Cardiac muscle cell (in vitro differentiated cells and primary cell): ENCODE results near the gene ANXA3. TPM values are rescaled to one million over a fixed set of nuclear protein-coding genes. Genes with fewer than 3 reads are reported as not detected.
"Not testable (repeated sequence)": the region's sequence is repeated elsewhere in the genome, so short reads cannot be mapped to it uniquely, and the experiment has no call there.

Experiments used
- DNase-seq, 2 donors: peaks; one replicate each; pipeline versions ENCODE4 v3.0.0 to v3.0.0-alpha.2; 2010 to 2017; ENCODE audit warnings: low read depth in 1 of 2, low spot score in 1 of 2
- H3K27ac ChIP-seq: fragments of 200-600 bp; sonication (generic); 2 replicates; pipeline ENCODE4 v1.5.1; 2016
- H3K27me3 ChIP-seq: fragments of 200-600 bp; sonication (generic); 2 replicates; pipeline ENCODE4 v1.6.0; 2016; ENCODE audit warnings: control low read depth
- H3K36me3 ChIP-seq: fragments of 200-600 bp; sonication (generic); 2 replicates; pipeline ENCODE4 v1.5.1; 2016; ENCODE audit warnings: control low read depth
- H3K4me1 ChIP-seq: fragments of 200-600 bp; sonication (generic); 2 replicates; pipeline ENCODE4 v1.8.1; 2017; ENCODE audit warnings: low read depth, mild to moderate bottlenecking, mixed run types
- H3K4me3 ChIP-seq: fragments of 200-600 bp; sonication (generic); 2 replicates; pipeline ENCODE4 v1.5.1; 2016; ENCODE audit warnings: mild to moderate bottlenecking
- H3K9me3 ChIP-seq: fragments of 200-600 bp; sonication (generic); 2 replicates; pipeline ENCODE4 v1.5.1; 2017; ENCODE audit warnings: low read depth, mild to moderate bottlenecking, control low read depth
- CTCF ChIP-seq: IDR thresholded peaks from 2 replicates; pipeline ENCODE4 v1.5.1; 2012; ENCODE audit warnings: low read depth, mild to moderate bottlenecking, low read length
- polyA plus RNA-seq: library from polyadenylated mRNA; unstranded; fragments of >200 nt; fragmentation: Nextera tagmentation; extraction: Ambion mirVana; gene quantifications from 2 replicates; pipeline ENCODE4 v1.2.1, GENCODE V29; 2016
- total RNA-seq: library from RNA; depleted of rRNA; stranded (reverse); fragments of >200 nt; gene quantifications from 2 replicates; pipeline ENCODE4 v1.2.3, GENCODE V29; 2016

The ANXA3 gene
- total and polyA plus RNA-seq, 2 experiments from 2014 or later = 18.7 to 33.3 TPM

- H3K36me3 ChIP-seq = no peaks in the 10 kb centered on the region
- no peak overlapping the region for H3K4me3 ChIP-seq
- DNase-seq = no peak
- H3K4me1 ChIP-seq = no peaks in the 10 kb centered on the region
- no peaks in the 10 kb centered on the region for H3K9me3 ChIP-seq
- no peak overlapping the region for H3K27ac ChIP-seq
- H3K27me3 ChIP-seq = no peaks in the 10 kb centered on the region
- TF ChIP-seq CTCF = no peak
These were observed 39.8 kb downstream of the ANXA3 start for GRCh38 chr4:78591404-78591803.

- Histone ChIP-seq H3K9me3 (no peaks in the 10 kb centered on the region), H3K4me1 (no peaks in the 10 kb centered on the region), H3K36me3 (no peaks in the 10 kb centered on the region), H3K4me3 (no peak overlapping the region), H3K27me3 (no peaks in the 10 kb centered on the region), H3K27ac (no peak overlapping the region)
- TF ChIP-seq CTCF = peak; percentile 16
- DNase-seq = no peak
These were observed 40.7 kb downstream of the ANXA3 start for GRCh38 chr4:78592088-78592783.

GRCh38 chr4:78596111-78596742 lies 44.7 kb downstream of the ANXA3 start:
- H3K27me3 ChIP-seq = no peaks in the 10 kb centered on the region
- H3K27ac ChIP-seq = no peak overlapping the region
- no peak for DNase-seq
- no peak overlapping the region for H3K4me3 ChIP-seq
- peaks cover 8% of the 10 kb centered on the region for H3K4me1 ChIP-seq
- no peak for TF ChIP-seq CTCF
- H3K9me3 ChIP-seq = no peaks in the 10 kb centered on the region
- H3K36me3 ChIP-seq = no peaks in the 10 kb centered on the region

- not testable (repeated sequence) for H3K4me1 ChIP-seq, H3K27ac ChIP-seq, H3K36me3 ChIP-seq, H3K27me3 ChIP-seq, DNase-seq, H3K4me3 ChIP-seq, H3K9me3 ChIP-seq
These were observed 46.9 kb downstream of the ANXA3 start for GRCh38 chr4:78598431-78598830.

- Histone ChIP-seq H3K27ac (no peak overlapping the region), H3K4me1 (peaks cover 8% of the 10 kb centered on the region), H3K9me3 (no peaks in the 10 kb centered on the region), H3K27me3 (no peaks in the 10 kb centered on the region), H3K36me3 (peaks cover 2% of the 10 kb centered on the region), H3K4me3 (no peak overlapping the region)
- DNase-seq = no peak
- TF ChIP-seq CTCF = no peak
These were observed 47.6 kb downstream of the ANXA3 start for GRCh38 chr4:78599147-78599546.

GRCh38 chr4:78599931-78600375 lies 48.4 kb downstream of the ANXA3 start:
- Histone ChIP-seq H3K4me1 (peaks cover 8% of the 10 kb centered on the region), H3K36me3 (peaks cover 2% of the 10 kb centered on the region), H3K9me3 (no peaks in the 10 kb centered on the region), H3K27ac (peak overlapping the region; percentile 15), H3K4me3 (no peak overlapping the region), H3K27me3 (no peaks in the 10 kb centered on the region)
- TF ChIP-seq CTCF = no peak
- peak; percentile 57 to 63 for DNase-seq
